ENCODE measurements around the gene GTF3A.

The GTF3A gene

DNA sequence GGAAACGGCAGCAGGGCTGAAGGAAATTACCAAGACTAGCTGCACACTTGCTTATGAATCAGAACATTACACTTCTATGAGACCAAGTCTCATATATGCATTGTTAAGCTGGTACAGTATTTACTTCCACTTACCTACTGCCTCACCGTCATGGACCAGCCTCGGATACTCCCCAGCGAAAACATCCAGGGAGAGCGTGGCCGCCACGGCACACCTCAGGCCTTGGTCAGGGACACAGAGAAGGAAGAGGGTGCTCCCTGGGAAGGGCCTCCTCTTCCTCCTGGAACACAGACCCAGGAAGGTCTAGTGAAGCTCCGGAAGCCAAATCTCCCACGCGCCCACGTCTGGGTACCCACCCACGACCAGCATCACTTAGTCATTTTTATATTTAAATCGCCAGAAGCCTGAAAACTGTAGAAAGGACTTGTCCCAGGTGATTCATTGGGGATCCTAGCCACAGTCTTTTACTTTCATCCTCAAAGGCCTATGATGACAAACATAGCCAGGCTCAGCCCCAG lies 50.4 kb downstream of the GTF3A start:
- peaks cover 13% of the 10 kb centered on the region for H3K4me1 ChIP-seq (ENCODE audit: control insufficient read depth, insufficient read depth, low read length, unreplicated experiment)
- no peak overlapping the region for H3K27ac ChIP-seq (ENCODE audit: low read depth, low read length)
- H3K79me2 ChIP-seq (ENCODE audit: control insufficient read depth, insufficient read depth, low read length, unreplicated experiment): no peaks in the 10 kb centered on the region
- H3K36me3 ChIP-seq (ENCODE audit: insufficient read depth, low read length): no peaks in the 10 kb centered on the region
- H3K27me3 ChIP-seq (ENCODE audit: insufficient read depth, low read length): peaks cover 5% of the 10 kb centered on the region
- no peak overlapping the region for H3K4me3 ChIP-seq (ENCODE audit: low read depth, low read length)
- H2AFZ ChIP-seq (ENCODE audit: low read length, unreplicated experiment): no peak overlapping the region

DNA sequence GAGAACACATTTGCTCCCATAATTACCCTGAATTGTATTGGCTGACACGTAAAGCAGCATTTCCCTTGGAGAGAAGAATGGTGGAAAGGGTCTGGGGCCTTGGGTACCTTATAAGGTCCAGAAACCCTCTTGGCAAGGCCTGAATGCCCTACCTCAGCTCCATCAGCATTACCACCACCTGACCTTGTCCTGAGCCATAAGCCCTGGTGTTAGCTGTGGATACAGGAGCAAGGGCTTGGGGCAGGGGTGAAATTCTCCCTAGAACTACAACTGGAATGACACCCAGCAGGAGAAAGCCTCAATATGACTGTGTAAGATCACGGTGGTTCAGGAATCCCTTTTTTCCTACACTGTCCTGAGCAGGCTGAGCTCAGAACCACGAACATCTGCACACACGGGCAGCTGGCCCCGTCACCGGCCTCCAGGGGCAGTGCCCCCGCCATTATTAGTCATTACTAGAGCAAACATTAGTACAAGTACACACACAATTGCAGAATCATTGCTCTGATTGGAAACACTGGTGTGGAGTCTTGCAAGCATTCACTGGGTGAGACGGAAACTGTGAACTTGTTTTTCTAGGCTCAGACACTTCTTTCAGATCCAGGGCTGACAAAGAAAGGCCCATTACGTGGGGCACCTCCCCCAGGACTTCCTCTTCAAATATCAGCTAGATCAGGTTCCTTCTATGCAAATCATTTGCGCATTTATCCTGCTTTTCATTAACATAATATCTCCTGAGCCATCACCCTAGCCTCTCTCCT lies 52.7 kb downstream of the GTF3A start:
- H3K79me2 ChIP-seq (ENCODE audit: control insufficient read depth, insufficient read depth, low read length, unreplicated experiment): no peaks in the 10 kb centered on the region
- peaks cover 13% of the 10 kb centered on the region for H3K4me1 ChIP-seq (ENCODE audit: control insufficient read depth, insufficient read depth, low read length, unreplicated experiment)
- no peaks in the 10 kb centered on the region for H3K36me3 ChIP-seq (ENCODE audit: insufficient read depth, low read length)
- H3K27me3 ChIP-seq (ENCODE audit: insufficient read depth, low read length): peaks cover 3% of the 10 kb centered on the region
- H3K27ac ChIP-seq (ENCODE audit: low read depth, low read length): no peak overlapping the region
- no peak overlapping the region for H3K4me3 ChIP-seq (ENCODE audit: low read depth, low read length)
- H2AFZ ChIP-seq (ENCODE audit: low read length, unreplicated experiment): peak overlapping the region; percentile 43

DNA sequence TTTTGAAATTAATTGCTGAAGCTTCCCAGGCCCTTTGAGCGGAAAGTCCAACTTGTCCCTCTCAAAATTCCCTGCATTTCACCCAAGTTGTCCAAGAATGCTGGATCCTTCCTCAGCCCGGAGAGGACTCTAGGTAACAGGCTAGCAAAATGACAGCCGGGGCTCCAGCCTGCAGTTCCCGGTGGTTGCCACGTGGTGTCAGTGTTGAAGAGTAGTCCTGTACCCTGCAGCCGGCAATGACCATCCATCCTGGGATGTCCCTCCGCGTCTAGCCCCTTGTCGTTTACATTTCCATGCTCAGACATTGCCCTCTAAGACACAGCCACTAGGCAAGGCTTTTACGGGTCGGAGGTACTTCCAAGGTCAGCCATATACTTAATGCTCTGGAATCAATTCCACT lies 57.3 kb downstream of the GTF3A start:
- Histone ChIP-seq H3K36me3 (ENCODE audit: insufficient read depth, low read length) (no peaks in the 10 kb centered on the region), H3K79me2 (ENCODE audit: control insufficient read depth, insufficient read depth, low read length, unreplicated experiment) (no peaks in the 10 kb centered on the region), H3K27me3 (ENCODE audit: insufficient read depth, low read length) (peaks cover 21% of the 10 kb centered on the region; the same call in 1 of the 2 replicates), H2AFZ (ENCODE audit: low read length, unreplicated experiment) (no peak overlapping the region), H3K4me3 (ENCODE audit: low read depth, low read length) (no peak overlapping the region), H3K27ac (ENCODE audit: low read depth, low read length) (no peak overlapping the region), H3K4me1 (ENCODE audit: control insufficient read depth, insufficient read depth, low read length, unreplicated experiment) (peaks cover 13% of the 10 kb centered on the region)

DNA sequence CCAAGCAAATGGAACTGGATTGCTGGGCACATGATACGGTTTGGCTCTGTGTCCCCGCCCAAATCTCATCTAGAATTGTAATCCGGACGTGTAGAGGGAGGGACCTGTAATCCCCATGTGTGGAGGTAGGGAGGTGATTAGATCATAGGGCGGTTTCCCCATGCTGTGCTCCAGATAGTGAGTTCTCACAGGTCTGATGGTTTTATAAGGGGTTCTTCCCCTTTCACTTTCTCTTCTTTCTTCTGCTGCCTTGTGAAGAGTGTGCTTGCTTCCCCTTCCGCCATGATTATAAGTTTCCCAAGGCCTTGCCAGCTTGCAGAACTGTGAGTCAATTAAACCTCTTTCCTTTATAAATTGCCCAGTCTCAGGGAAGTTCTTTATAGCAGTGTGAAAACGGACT lies 58.6 kb downstream of the GTF3A start:
- Histone ChIP-seq H2AFZ (ENCODE audit: low read length, unreplicated experiment) (no peak overlapping the region), H3K4me1 (ENCODE audit: control insufficient read depth, insufficient read depth, low read length, unreplicated experiment) (peaks cover 1% of the 10 kb centered on the region), H3K27ac (ENCODE audit: low read depth, low read length) (no peak overlapping the region), H3K36me3 (ENCODE audit: insufficient read depth, low read length) (no peaks in the 10 kb centered on the region), H3K79me2 (ENCODE audit: control insufficient read depth, insufficient read depth, low read length, unreplicated experiment) (no peaks in the 10 kb centered on the region), H3K27me3 (ENCODE audit: insufficient read depth, low read length) (peaks cover 21% of the 10 kb centered on the region; the same call in 1 of the 2 replicates), H3K4me3 (ENCODE audit: low read depth, low read length) (no peak overlapping the region)

DNA sequence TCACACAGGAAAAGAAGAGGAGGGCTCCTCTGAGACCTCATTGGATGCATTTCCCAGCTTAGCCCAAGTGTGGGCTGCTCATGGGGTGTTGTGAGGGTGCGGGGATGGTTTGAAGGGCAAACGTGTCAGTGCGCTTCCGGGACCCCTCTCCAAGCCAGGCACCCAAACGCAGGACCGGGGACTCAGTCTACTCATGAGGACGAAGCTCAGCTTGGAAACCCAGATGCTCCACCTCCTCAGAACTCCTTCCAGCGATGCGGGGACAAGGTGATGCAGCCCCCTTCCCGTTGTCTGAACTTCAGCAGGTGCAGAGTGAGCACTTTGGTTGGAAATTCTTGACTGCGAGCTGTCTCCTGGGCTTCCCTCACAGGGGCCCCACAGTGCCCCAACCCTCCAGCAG lies 59.0 kb downstream of the GTF3A start:
- no peak overlapping the region for H2AFZ ChIP-seq (ENCODE audit: low read length, unreplicated experiment)
- no peaks in the 10 kb centered on the region for H3K36me3 ChIP-seq (ENCODE audit: insufficient read depth, low read length)
- H3K27ac ChIP-seq (ENCODE audit: low read depth, low read length): no peak overlapping the region
- H3K4me3 ChIP-seq (ENCODE audit: low read depth, low read length): no peak overlapping the region
- H3K79me2 ChIP-seq (ENCODE audit: control insufficient read depth, insufficient read depth, low read length, unreplicated experiment): no peaks in the 10 kb centered on the region
- H3K4me1 ChIP-seq (ENCODE audit: control insufficient read depth, insufficient read depth, low read length, unreplicated experiment): no peaks in the 10 kb centered on the region
- H3K27me3 ChIP-seq (ENCODE audit: insufficient read depth, low read length): peaks cover 21% of the 10 kb centered on the region; the same call in 1 of the 2 replicates
